IMR-90 (cell line): Measurements from ENCODE around the gene SLC2A6. TPM values are rescaled to one million over a fixed set of nuclear protein-coding genes. Genes with fewer than 3 reads are reported as not detected.

ENCODE experiments used
- ATAC-seq: fragments of 200-7000 bp; cut with Tn5 transposase; 2 replicates; pipeline ENCODE4 v1.9.1; 2020; ENCODE audit warnings: low read depth, mild to moderate bottlenecking, moderate library complexity
- BruUV-seq: library from RNA; stranded (reverse); fragments of 400-500 nt; replicated peaks from 2 replicates; lab custom pipeline; 2021; lab: Mats Ljungman, UMichigan
- CTCF ChIA-PET: fragments of 300-600 bp; formaldehyde crosslinking; extraction: SDS; loops from one replicate; lab custom pipeline; 2021; ENCODE audit warnings: antibody characterized with exemption; lab: Yijun Ruan, JAX
- POLR2A ChIA-PET: fragments of 300-600 bp; sonication (Branson Sonifier 250); formaldehyde crosslinking; loops from one replicate; lab custom pipeline; 2022; ENCODE audit warnings: antibody characterized with exemption; ENCODE audit not compliant: unreplicated experiment; lab: Charles Lee
- DNase-seq: peaks from one replicate; pipeline ENCODE4 v3.0.0; 2013
- H2AFZ ChIP-seq: replicated peaks from 2 replicates; pipeline ENCODE3; 2013; ENCODE audit warnings: low read length, mild to moderate bottlenecking; ENCODE audit not compliant: poor library complexity
- H2AK5ac ChIP-seq: 2 replicates; pipeline ENCODE4 v1.6.1; 2013; ENCODE audit warnings: low read depth, low read length, inconsistent platforms
- H2AK9ac ChIP-seq: replicated peaks from 2 replicates; pipeline ENCODE3; 2013; ENCODE audit warnings: mild to moderate bottlenecking, low read depth, low read length, moderate library complexity; ENCODE audit not compliant: poor library complexity
- H2BK120ac ChIP-seq: 2 replicates; pipeline ENCODE4 v1.6.1; 2013; ENCODE audit warnings: low read depth, low read length, inconsistent platforms
- H2BK15ac ChIP-seq: 3 replicates; pipeline ENCODE4 v1.6.1; 2013; ENCODE audit warnings: low read depth, low read length, inconsistent platforms
- H2BK20ac ChIP-seq: 2 replicates; pipeline ENCODE4 v1.6.1; 2013; ENCODE audit warnings: low read depth, mild to moderate bottlenecking, inconsistent platforms, low read length, moderate library complexity
- H2BK5ac ChIP-seq: 2 replicates; pipeline ENCODE4 v1.6.1; 2013; ENCODE audit warnings: mild to moderate bottlenecking, low read depth, low read length, inconsistent platforms; ENCODE audit not compliant: poor library complexity, severe bottlenecking
- H3K14ac ChIP-seq: replicated peaks from 2 replicates; pipeline ENCODE4 v1.6.1; 2013; ENCODE audit warnings: low read depth, low read length, inconsistent platforms
- H3K18ac ChIP-seq: 2 replicates; pipeline ENCODE4 v1.6.1; 2013; ENCODE audit warnings: low read depth, low read length, control low read depth
- H3K23ac ChIP-seq: 2 replicates; pipeline ENCODE4 v1.6.1; 2013; ENCODE audit warnings: low read depth, low read length, inconsistent platforms
- H3K27ac ChIP-seq: 2 replicates; pipeline ENCODE4 v1.5.1; 2013; ENCODE audit warnings: mild to moderate bottlenecking, control low read depth, low read length; ENCODE audit not compliant: insufficient read depth
- H3K27me3 ChIP-seq: 2 replicates; pipeline ENCODE4 v1.6.1; 2013; ENCODE audit warnings: low read length; ENCODE audit not compliant: control insufficient read depth, insufficient read depth
- H3K36me3 ChIP-seq: 2 replicates; pipeline ENCODE4 v1.6.1; 2013; ENCODE audit warnings: low read length, mixed read lengths; ENCODE audit not compliant: control insufficient read depth, insufficient read depth
- H3K4ac ChIP-seq: 2 replicates; pipeline ENCODE4 v1.6.1; 2013; ENCODE audit warnings: low read depth, low read length, inconsistent platforms
- H3K4me1 ChIP-seq: 2 replicates; pipeline ENCODE4 v1.6.1; 2013; ENCODE audit warnings: low read length, mixed read lengths; ENCODE audit not compliant: control insufficient read depth, insufficient read depth
- H3K4me2 ChIP-seq: 2 replicates; pipeline ENCODE4 v1.6.1; 2013; ENCODE audit warnings: low read depth, mild to moderate bottlenecking, control low read depth, low read length, moderate library complexity
- H3K4me3 ChIP-seq: 2 replicates; pipeline ENCODE4 v1.5.1; 2013; ENCODE audit warnings: low read depth, mild to moderate bottlenecking, control low read depth, low read length, moderate library complexity; ENCODE audit not compliant: insufficient read depth
- H3K56ac ChIP-seq: 2 replicates; pipeline ENCODE4 v1.6.1; 2013; ENCODE audit warnings: low read length, inconsistent platforms; ENCODE audit not compliant: insufficient read depth; ENCODE audit errors: extremely low read depth
- H3K79me1 ChIP-seq, 2 experiments: 2 replicates each; pipeline ENCODE4 v1.6.1; 2013; ENCODE audit warnings: low read length in 2 of 2, inconsistent platforms in 1 of 2, low read depth in 1 of 2
- H3K9ac ChIP-seq: 2 replicates; pipeline ENCODE4 v1.6.1; 2013; ENCODE audit warnings: low read depth, low read length, control low read depth
- H3K9me1 ChIP-seq: 2 replicates; pipeline ENCODE4 v1.6.1; 2013; ENCODE audit warnings: low read length, inconsistent platforms; ENCODE audit not compliant: insufficient read depth
- H3K9me3 ChIP-seq: 2 replicates; pipeline ENCODE4 v1.6.1; 2013; ENCODE audit warnings: low read length; ENCODE audit not compliant: control insufficient read depth, insufficient read depth
- H4K20me1 ChIP-seq: 2 replicates; pipeline ENCODE4 v1.6.1; 2013; ENCODE audit warnings: low read length, inconsistent platforms; ENCODE audit not compliant: insufficient read depth
- H4K5ac ChIP-seq: 2 replicates; pipeline ENCODE4 v1.6.1; 2013; ENCODE audit warnings: mild to moderate bottlenecking, low read depth, low read length, control low read depth
- H4K8ac ChIP-seq, 2 experiments: 2 replicates each; pipeline ENCODE4 v1.6.1; 2013; ENCODE audit warnings: low read depth in 2 of 2, low read length in 2 of 2, control low read depth in 1 of 2, inconsistent platforms in 1 of 2
- H4K91ac ChIP-seq: 2 replicates; pipeline ENCODE4 v1.6.1; 2013; ENCODE audit warnings: low read depth, low read length, inconsistent platforms; ENCODE audit not compliant: insufficient read depth
- CEBPB ChIP-seq: IDR thresholded peaks from 2 replicates; pipeline ENCODE4 v1.6.1; 2012; ENCODE audit warnings: low read depth, low read length, improper control_type of control experiment
- CHD1 ChIP-seq: IDR thresholded peaks from 2 replicates; pipeline ENCODE4 v1.6.1; 2012; ENCODE audit warnings: low read depth, low read length, improper control_type of control experiment
- CTCF ChIP-seq: conservative IDR thresholded peaks from 2 replicates; pipeline ENCODE4 v1.5.1; 2012; ENCODE audit warnings: mild to moderate bottlenecking, low read depth, low read length, improper control_type of control experiment
- ELK1 ChIP-seq: fragments of 150-350 bp; IDR thresholded peaks from 2 replicates; pipeline ENCODE4 v1.6.1; 2016; ENCODE audit warnings: low read depth, mild to moderate bottlenecking, low read length, moderate library complexity, borderline replicate concordance
- FOS ChIP-seq: fragments of 150-350 bp; IDR thresholded peaks from 2 replicates; pipeline ENCODE4 v1.6.1; 2016; ENCODE audit warnings: low read depth, low read length
- MAFK ChIP-seq: IDR thresholded peaks from 2 replicates; pipeline ENCODE4 v1.6.1; 2012; ENCODE audit warnings: low read depth, low read length, improper control_type of control experiment
- MAZ ChIP-seq: IDR thresholded peaks from 2 replicates; pipeline ENCODE4 v1.6.1; 2012; ENCODE audit warnings: low read depth, mild to moderate bottlenecking, low read length, improper control_type of control experiment, moderate library complexity, borderline replicate concordance
- MXI1 ChIP-seq: IDR thresholded peaks from 2 replicates; pipeline ENCODE4 v1.6.1; 2012; ENCODE audit warnings: low read depth, mild to moderate bottlenecking, low read length, moderate library complexity, borderline replicate concordance
- NFE2L2 ChIP-seq: fragments of 150-350 bp; IDR thresholded peaks from 2 replicates; pipeline ENCODE4 v1.6.1; 2016; ENCODE audit warnings: low read depth, mild to moderate bottlenecking, low read length
- POLR2A ChIP-seq: IDR thresholded peaks from 2 replicates; pipeline ENCODE4 v1.6.1; 2012; ENCODE audit warnings: mild to moderate bottlenecking, low read depth, low read length
- RAD21 ChIP-seq: IDR thresholded peaks from 2 replicates; pipeline ENCODE4 v1.6.1; 2012; ENCODE audit warnings: low read length, improper control_type of control experiment
- RCOR1 ChIP-seq: IDR thresholded peaks from 2 replicates; pipeline ENCODE4 v1.6.1; 2012; ENCODE audit warnings: mild to moderate bottlenecking, low read length, improper control_type of control experiment; ENCODE audit not compliant: insufficient replicate concordance
- RFX5 ChIP-seq: IDR thresholded peaks from 2 replicates; pipeline ENCODE4 v1.8.0; 2012; ENCODE audit warnings: low read depth, mild to moderate bottlenecking, low read length, moderate library complexity
- SMC3 ChIP-seq: fragments of 150-350 bp; IDR thresholded peaks from 2 replicates; pipeline ENCODE4 v1.6.1; 2016; ENCODE audit warnings: low read depth, mild to moderate bottlenecking, antibody characterized with exemption, low read length, moderate library complexity
- USF2 ChIP-seq: fragments of 150-350 bp; IDR thresholded peaks from 2 replicates; pipeline ENCODE4 v1.6.1; 2017; ENCODE audit warnings: mild to moderate bottlenecking, antibody characterized with exemption, low read length, low read depth
- WGBS, 2 experiments: methylation state at CpG; one replicate each; pipeline versions ENCODE4 v1.1.5 to v1.1.7; 2013; ENCODE audit warnings: missing lambda C conversion rate in 2 of 2; ENCODE audit not compliant: insufficient read length in 1 of 2; ENCODE audit errors: extremely low coverage in 2 of 2; 5-methylcytosine and 5-hydroxymethylcytosine counted together
- dilution Hi-C: fragments of 300-500 bp; cut with HindIII; formaldehyde crosslinking; loops from one replicate; pipeline ENCODE4 v1.14.3; 2018; ENCODE audit warnings: low sequenced_read_pairs; ENCODE audit not compliant: unreplicated experiment
- in situ Hi-C: fragments of 300-500 bp; cut with MboI; formaldehyde crosslinking; loops from 3 replicates; pipeline ENCODE4 v1.14.3; 2019; ENCODE audit warnings: low sequenced_read_pairs, inconsistent platforms, mixed read lengths
- intact Hi-C: fragments of 100-400 bp; cut with micrococcal nuclease; formaldehyde crosslinking; loops from 2 replicates; pipeline ENCODE4 v1.10.0; 2022
- polyA plus RNA-seq, 3 experiments: library from polyadenylated mRNA; depleted of rRNA; stranded (reverse); fragments of >200 nt; gene quantifications; 2 replicates each; pipeline ENCODE4 v1.2.3, GENCODE V29; 2012; ENCODE audit warnings: low replicate concordance in 1 of 3
- total RNA-seq: library from RNA; depleted of rRNA; stranded (reverse); fragments of >200 nt; gene quantifications from 2 replicates; pipeline ENCODE4 v1.2.3, GENCODE V29; 2012

Gene SLC2A6
- total and polyA plus RNA-seq, 2 of the 4 experiments (the other 2 are of a cell fraction) = 2.9 to 8.5 TPM

GRCh38 chr9:133507246-133507965 lies 28.5 kb upstream of the SLC2A6 start:
- dilution Hi-C loops = no loop called here

More at GRCh38 chr9:133507246-133507965, 28.5 kb upstream of the SLC2A6 start:
- intact Hi-C loops (no loop called here), in situ Hi-C loops (no loop called here)
- Histone ChIP-seq H3K4ac (peak overlapping the region; percentile 31; the same call in 1 of the 2 replicates), H4K91ac (no peak overlapping the region), H2BK5ac (no peak overlapping the region), H4K20me1 (peaks cover 3% of the 10 kb centered on the region; the same call in 1 of the 2 replicates), H3K9me3 (no peaks in the 10 kb centered on the region; the same call in 1 of the 2 replicates), H3K27ac (no peak overlapping the region), H3K27me3 (peaks cover 15% of the 10 kb centered on the region; the same call in 1 of the 2 replicates), H3K9ac (no peak overlapping the region), H2AK5ac (peak overlapping the region; percentile 51), H3K4me1 (peaks cover 10% of the 10 kb centered on the region; the same call in 1 of the 2 replicates), H3K14ac (no peak overlapping the region), H3K4me3 (no peak overlapping the region), H2AFZ (peak overlapping the region; percentile 88), H3K23ac (no peak overlapping the region), H4K8ac (peak overlapping the region in 1 of 2 experiments; percentile 66; a peak in 2 of 4 replicates), H3K56ac (no peak overlapping the region), H3K18ac (no peak overlapping the region), H3K4me2 (no peak overlapping the region), H2BK120ac (no peak overlapping the region; the same call in 1 of the 2 replicates), H3K9me1 (peaks cover 12% of the 10 kb centered on the region; the same call in 1 of the 2 replicates), H3K36me3 (no peaks in the 10 kb centered on the region), H2AK9ac (peak overlapping the region; percentile 85), H2BK15ac (no peak overlapping the region), H2BK20ac (no peak overlapping the region), H3K79me1 (no peaks in the 10 kb centered on the region), H4K5ac (no peak overlapping the region)
- DNase-seq = no peak
- BruUV-seq = no TSS peak
- ChIA-PET CTCF (no interaction called here), POLR2A (no interaction called here)
- ATAC-seq = no peak
- 94% methylated on average over 10 of the region's 24 CpGs; no CpG with 5 or more reads in 1 of the 2 experiments for WGBS, 2 experiments
- TF ChIP-seq USF2 (no peak), FOS (no peak), MXI1 (no peak), CTCF (no peak), ELK1 (no peak), RAD21 (no peak), NFE2L2 (no peak), RCOR1 (no peak), SMC3 (no peak), MAFK (no peak), CHD1 (no peak), MAZ (no peak), CEBPB (no peak), POLR2A (no peak), RFX5 (no peak)
